ENCODE results near the gene PAPPA2.

PAPPA2 gene

DNA sequence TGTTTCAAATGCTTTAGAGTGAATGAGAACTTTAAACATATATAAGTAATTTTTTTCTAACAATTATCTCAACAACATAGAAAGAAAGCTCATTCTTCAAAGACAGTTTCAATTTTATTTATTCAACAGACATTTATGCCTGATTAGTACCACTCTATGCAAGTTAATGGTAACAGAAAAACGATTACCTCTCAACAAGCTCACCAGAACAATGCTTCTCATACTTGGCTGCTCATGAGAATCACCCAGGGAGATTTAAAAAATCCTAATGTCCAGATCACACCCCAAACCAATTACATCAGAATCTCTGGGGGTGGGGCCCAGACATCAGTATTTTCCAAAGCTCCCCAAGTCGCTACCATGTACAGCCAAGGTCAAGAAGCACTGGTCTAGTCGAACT, 312.4 kb downstream of the PAPPA2 start:
- Mint-ChIP-seq H3K9me3 (no peaks in the 10 kb centered on the region), H3K27me3 (ENCODE audit: low read depth) (no peaks in the 10 kb centered on the region), H3K4me1 (ENCODE audit: low read depth) (no peaks in the 10 kb centered on the region), H3K27ac (no peak overlapping the region), H3K36me3 (ENCODE audit: low read depth) (no peaks in the 10 kb centered on the region), H3K4me3 (no peak overlapping the region)
- DNase-seq (ENCODE audit: low spot score) = no peak

DNA sequence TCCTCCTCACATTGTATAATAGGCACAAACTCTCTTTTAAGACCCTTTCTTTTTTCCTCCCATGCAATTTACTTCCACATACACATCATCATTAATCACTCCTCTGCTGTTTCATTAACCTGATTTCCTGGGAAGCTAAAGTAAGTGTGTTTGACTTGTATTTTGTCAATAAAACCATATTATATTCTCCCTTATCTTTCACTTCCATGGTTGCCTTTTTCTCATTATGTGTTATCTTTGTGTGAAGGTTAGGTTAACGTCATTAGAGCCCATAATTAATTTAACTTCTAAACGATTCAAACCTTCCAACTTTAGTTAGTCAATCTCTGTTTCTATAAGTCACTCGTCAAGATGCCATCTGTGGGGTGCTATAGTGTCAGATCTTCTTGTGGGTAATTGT, 313.0 kb downstream of the PAPPA2 start:
- no peak overlapping the region for H3K27ac Mint-ChIP-seq
- no peaks in the 10 kb centered on the region for H3K27me3 Mint-ChIP-seq (ENCODE audit: low read depth)
- no peaks in the 10 kb centered on the region for H3K4me1 Mint-ChIP-seq (ENCODE audit: low read depth)
- H3K9me3 Mint-ChIP-seq = no peaks in the 10 kb centered on the region
- no peak for DNase-seq (ENCODE audit: low spot score)
- H3K36me3 Mint-ChIP-seq (ENCODE audit: low read depth) = no peaks in the 10 kb centered on the region
- no peak overlapping the region for H3K4me3 Mint-ChIP-seq

DNA sequence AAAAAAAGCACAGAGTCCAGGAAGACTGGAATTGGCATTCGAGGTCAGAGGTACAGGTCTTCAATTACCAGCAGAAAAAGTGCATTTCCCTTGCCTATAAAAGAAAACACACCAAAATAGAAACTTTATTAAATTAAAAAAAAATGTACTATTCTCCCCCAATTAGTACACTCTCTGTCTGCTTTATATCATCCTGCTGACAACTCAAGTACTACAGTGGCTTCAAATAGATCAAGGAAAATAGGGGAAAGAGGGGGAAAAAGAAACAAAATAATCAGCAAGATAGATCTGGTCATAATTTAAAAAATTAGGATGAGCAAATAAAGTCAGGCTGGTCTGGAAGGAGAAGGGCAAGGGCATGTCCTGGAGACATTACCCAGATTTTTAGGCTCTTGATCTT, 315.1 kb downstream of the PAPPA2 start:
- H3K27ac Mint-ChIP-seq = no peak overlapping the region
- H3K36me3 Mint-ChIP-seq (ENCODE audit: low read depth) = no peaks in the 10 kb centered on the region
- no peaks in the 10 kb centered on the region for H3K9me3 Mint-ChIP-seq

DNA sequence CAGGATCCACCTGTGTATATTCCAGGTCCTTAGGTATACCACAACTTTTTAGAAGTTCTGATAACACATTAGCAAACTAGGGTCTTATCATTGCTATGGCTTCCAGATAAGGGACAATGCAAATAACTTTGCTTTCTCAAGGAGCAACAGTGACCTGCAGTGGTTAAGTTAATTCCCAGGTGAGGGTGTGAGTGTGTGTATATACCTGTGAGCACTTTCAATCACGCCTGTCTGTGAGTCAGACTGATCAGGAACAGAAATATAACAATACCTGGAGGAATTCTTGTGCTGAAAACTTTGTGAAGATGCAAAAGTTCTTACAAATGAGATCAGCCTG, 317.0 kb downstream of the PAPPA2 start:
- H3K27me3 Mint-ChIP-seq (ENCODE audit: low read depth) = no peaks in the 10 kb centered on the region
- H3K4me3 Mint-ChIP-seq = no peak overlapping the region
- no peak overlapping the region for H3K27ac Mint-ChIP-seq
- H3K9me3 Mint-ChIP-seq = no peaks in the 10 kb centered on the region
- H3K36me3 Mint-ChIP-seq (ENCODE audit: low read depth) = no peaks in the 10 kb centered on the region
- DNase-seq (ENCODE audit: low spot score) = no peak
- H3K4me1 Mint-ChIP-seq (ENCODE audit: low read depth) = no peaks in the 10 kb centered on the region

More for the DNA sequence above, 315.1 kb downstream of the PAPPA2 start:
- Mint-ChIP-seq H3K4me3 (no peak overlapping the region), H3K4me1 (ENCODE audit: low read depth) (no peaks in the 10 kb centered on the region), H3K27me3 (ENCODE audit: low read depth) (no peaks in the 10 kb centered on the region)
- no peak for DNase-seq (ENCODE audit: low spot score)

DNA sequence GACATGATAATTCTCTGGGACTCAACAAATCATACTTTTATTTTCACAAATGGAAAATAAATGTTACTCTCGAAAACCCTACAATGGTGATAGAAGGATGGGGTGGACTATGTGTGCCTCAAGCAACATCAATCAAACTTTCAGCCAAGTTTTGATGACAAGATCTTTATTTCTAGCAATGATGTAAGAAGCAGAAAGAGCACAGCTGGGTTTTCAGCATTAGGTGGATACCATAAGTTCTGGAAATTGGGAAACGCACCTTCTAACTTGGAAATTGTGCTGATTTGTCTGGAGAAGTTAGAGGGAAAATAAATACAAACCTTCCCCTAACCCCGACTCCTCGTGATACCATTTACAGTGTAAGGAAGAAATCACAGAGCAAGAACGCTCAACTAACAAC, 320.3 kb downstream of the PAPPA2 start:
- H3K4me3 Mint-ChIP-seq = no peak overlapping the region
- H3K27me3 Mint-ChIP-seq (ENCODE audit: low read depth) = no peaks in the 10 kb centered on the region
- no peaks in the 10 kb centered on the region for H3K4me1 Mint-ChIP-seq (ENCODE audit: low read depth)
- DNase-seq (ENCODE audit: low spot score) = no peak
- no peaks in the 10 kb centered on the region for H3K36me3 Mint-ChIP-seq (ENCODE audit: low read depth)
- H3K9me3 Mint-ChIP-seq = no peaks in the 10 kb centered on the region
- no peak overlapping the region for H3K27ac Mint-ChIP-seq

DNA sequence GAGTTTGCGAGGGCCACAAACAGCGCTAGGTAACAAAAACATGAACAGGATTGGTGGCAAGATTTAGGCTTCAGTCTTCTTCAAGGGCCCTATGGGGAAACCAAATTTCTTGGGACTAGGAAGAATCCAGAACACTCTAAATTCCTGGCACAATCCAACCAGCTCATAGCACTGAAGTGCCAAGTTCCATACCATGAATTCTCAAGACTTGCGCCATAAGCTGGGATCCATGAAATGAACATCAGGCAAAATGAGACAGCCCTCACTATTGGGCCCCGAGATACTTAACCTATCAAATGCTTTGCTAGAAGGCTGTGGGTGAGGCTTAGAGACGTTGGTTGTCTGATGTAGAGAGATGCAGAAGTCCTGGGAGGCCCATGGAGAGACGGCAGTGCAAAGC, 322.1 kb downstream of the PAPPA2 start:
- Mint-ChIP-seq H3K27ac (no peak overlapping the region), H3K36me3 (ENCODE audit: low read depth) (no peaks in the 10 kb centered on the region), H3K27me3 (ENCODE audit: low read depth) (no peaks in the 10 kb centered on the region), H3K9me3 (peaks cover 4% of the 10 kb centered on the region), H3K4me3 (no peak overlapping the region), H3K4me1 (ENCODE audit: low read depth) (no peaks in the 10 kb centered on the region)
- no peak for DNase-seq (ENCODE audit: low spot score)

DNA sequence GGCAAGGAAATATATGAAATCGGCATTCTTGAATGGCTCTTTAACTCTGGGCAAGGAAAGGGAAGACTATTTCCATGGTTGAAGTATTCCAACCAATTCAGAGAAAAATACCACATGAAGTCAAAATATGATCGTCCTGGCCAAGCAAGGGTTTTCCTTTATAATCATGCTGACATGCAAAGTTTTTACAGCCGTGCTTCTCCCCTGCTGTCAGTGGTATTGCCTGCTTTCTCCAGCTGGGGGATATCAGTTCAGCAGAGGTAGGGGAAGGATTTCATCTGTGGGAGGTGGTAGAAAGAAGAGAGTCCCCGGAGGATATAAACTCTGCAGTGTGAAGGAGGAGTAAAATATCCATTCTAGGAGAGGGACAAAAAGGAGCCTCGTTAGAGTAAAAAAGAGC, 322.8 kb downstream of the PAPPA2 start:
- H3K9me3 Mint-ChIP-seq = peaks cover 4% of the 10 kb centered on the region
- no peaks in the 10 kb centered on the region for H3K27me3 Mint-ChIP-seq (ENCODE audit: low read depth)
- no peak for DNase-seq (ENCODE audit: low spot score)
- no peak overlapping the region for H3K27ac Mint-ChIP-seq
- no peak overlapping the region for H3K4me3 Mint-ChIP-seq
- H3K4me1 Mint-ChIP-seq (ENCODE audit: low read depth) = no peaks in the 10 kb centered on the region
- no peaks in the 10 kb centered on the region for H3K36me3 Mint-ChIP-seq (ENCODE audit: low read depth)

DNA sequence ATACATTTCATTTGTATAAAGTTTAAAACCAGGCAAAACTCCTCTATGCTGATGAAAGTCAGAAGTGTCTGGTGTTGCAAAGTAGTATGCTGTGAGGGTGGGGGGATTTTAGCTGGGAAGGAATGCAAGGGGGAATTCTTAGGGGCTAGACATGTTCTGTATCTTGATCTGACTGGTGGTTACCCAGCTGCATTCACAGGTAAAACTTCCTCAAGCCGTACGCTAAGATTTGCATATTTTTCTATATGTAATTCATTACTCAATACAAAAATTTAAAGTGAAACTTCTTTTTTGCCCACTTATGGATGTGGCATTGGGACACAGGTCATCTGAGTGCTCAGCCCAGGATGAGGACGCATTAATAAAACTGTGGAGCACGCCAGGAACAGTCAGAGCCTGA, 323.3 kb downstream of the PAPPA2 start:
- Mint-ChIP-seq H3K36me3 (ENCODE audit: low read depth) (no peaks in the 10 kb centered on the region), H3K4me1 (ENCODE audit: low read depth) (no peaks in the 10 kb centered on the region), H3K9me3 (peaks cover 4% of the 10 kb centered on the region), H3K27ac (no peak overlapping the region), H3K27me3 (ENCODE audit: low read depth) (no peaks in the 10 kb centered on the region), H3K4me3 (no peak overlapping the region)
- no peak for DNase-seq (ENCODE audit: low spot score)

DNA sequence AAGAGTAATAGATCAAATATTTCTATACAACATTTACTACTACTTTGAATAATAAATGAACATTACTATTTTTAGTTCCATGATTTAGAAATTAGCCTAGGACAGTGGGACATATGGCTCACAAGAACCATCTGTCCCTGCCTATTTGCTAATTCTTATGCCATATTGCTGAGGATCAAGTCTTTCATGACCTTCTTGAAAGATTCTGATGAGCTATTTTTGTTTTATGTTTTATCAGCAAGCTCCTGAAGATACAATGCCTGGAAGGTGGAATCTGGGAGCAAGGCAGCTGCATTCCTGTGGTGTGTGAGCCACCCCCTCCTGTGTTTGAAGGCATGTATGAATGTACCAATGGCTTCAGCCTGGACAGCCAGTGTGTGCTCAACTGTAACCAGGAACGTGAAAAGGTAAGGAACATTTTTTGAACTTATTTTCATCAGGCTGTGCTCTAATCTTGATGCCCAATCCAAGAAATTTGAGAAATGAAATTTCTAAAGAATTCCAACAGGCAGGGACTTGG, 326.7 kb downstream of the PAPPA2 start:
- Mint-ChIP-seq H3K36me3 (ENCODE audit: low read depth) (no peaks in the 10 kb centered on the region), H3K4me1 (ENCODE audit: low read depth) (no peaks in the 10 kb centered on the region), H3K27me3 (ENCODE audit: low read depth) (no peaks in the 10 kb centered on the region), H3K4me3 (no peak overlapping the region), H3K27ac (no peak overlapping the region), H3K9me3 (peaks cover 4% of the 10 kb centered on the region)
- DNase-seq (ENCODE audit: low spot score) = no peak

DNA sequence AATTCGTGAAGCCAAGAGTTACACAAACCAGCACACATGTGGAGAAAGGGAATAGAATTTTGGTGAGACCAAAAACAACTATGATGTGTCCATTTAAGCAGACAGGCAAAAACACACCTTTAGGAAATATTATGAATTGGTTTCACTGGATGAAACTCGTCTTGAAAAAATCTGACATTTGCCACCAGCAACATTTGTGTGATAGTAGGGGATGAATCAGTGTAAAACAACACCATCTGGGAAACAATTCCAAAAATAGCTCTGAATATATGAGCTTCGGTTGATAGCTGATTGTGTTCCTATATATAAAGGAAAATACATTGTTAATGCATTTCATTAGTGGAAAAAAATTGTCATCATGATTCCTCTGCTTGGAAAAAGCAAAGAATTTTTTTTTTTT, 327.8 kb downstream of the PAPPA2 start:
- Mint-ChIP-seq H3K36me3 (ENCODE audit: low read depth) (no peaks in the 10 kb centered on the region), H3K27me3 (ENCODE audit: low read depth) (no peaks in the 10 kb centered on the region), H3K9me3 (peaks cover 4% of the 10 kb centered on the region), H3K27ac (no peak overlapping the region), H3K4me3 (no peak overlapping the region), H3K4me1 (ENCODE audit: low read depth) (no peaks in the 10 kb centered on the region)
- DNase-seq (ENCODE audit: low spot score) = no peak

DNA sequence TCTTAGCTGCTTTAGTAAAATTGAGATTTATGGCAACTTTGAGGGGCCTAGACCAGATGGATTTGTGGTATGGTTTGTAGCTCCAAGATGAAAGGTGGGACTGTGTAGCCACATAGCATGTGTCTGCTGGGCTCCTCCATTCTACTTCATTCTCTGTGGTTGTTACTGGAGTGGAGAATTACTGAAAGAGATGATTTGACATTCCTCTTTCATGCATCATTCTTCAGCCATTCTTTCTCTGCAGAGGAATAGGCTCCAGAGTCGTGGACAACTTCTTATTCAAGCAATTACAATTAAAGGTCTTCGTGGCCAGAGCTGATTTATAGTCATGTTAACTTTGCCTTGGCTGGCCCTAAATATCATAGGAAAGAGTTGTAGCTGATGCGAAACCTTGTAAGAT, 328.9 kb downstream of the PAPPA2 start:
- H3K36me3 Mint-ChIP-seq (ENCODE audit: low read depth) = no peaks in the 10 kb centered on the region
- no peaks in the 10 kb centered on the region for H3K4me1 Mint-ChIP-seq (ENCODE audit: low read depth)
- H3K27me3 Mint-ChIP-seq (ENCODE audit: low read depth) = no peaks in the 10 kb centered on the region
- H3K27ac Mint-ChIP-seq = no peak overlapping the region
- no peak overlapping the region for H3K4me3 Mint-ChIP-seq
- DNase-seq (ENCODE audit: low spot score) = no peak
- peaks cover 4% of the 10 kb centered on the region for H3K9me3 Mint-ChIP-seq

DNA sequence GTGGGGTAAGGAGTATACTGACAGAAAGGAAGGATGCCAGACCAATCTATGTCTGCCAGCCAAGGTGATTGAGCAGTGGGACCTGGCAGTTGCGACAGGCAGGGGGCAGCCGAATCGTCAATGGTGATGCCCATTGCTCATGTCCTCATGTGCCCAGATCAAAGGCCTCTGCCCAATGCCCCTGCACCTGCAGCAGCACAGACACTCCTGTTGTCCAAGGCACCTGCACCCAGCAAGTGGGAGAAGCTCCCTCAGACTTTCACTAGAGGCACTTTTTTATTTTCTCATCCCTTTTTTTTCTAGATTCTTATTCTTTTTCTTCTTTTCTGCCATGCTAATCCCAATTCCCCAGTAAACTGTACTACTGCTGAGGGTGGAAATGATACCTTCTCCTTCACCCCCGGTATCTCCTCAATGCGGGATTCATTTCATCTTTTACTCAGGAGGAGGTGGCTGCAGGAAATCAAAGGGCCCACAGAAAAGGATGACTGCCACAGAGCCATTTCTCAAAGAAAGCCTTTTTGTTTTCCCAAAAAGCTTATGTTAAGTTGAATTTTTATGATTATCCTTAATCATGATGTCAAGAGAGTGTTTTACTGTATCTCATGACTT, 332.0 kb downstream of the PAPPA2 start:
- Mint-ChIP-seq H3K27me3 (ENCODE audit: low read depth) (no peaks in the 10 kb centered on the region), H3K27ac (no peak overlapping the region), H3K4me1 (ENCODE audit: low read depth) (no peaks in the 10 kb centered on the region), H3K4me3 (no peak overlapping the region), H3K9me3 (no peaks in the 10 kb centered on the region), H3K36me3 (ENCODE audit: low read depth) (no peaks in the 10 kb centered on the region)
- no peak for DNase-seq (ENCODE audit: low spot score)

DNA sequence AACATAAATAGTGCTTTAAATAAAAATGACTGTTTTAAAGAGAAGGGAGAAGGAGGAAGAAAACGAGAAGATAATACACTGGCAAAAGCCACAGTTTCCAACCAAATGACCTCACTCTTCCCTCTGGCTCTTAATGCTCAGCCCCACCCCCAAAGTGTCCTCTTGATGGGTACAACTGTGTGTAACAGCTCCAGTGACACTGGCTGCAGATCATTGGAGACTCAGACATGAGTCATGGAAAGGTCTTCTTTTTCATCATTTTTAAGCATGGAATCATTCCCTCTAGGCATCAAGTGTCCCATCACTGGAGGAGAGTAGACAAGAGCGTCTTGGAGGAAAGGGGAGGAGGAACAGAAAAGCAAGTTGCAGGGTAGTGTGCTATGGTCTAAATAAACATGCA, 333.0 kb downstream of the PAPPA2 start:
- no peak for DNase-seq (ENCODE audit: low spot score)
- H3K9me3 Mint-ChIP-seq = no peaks in the 10 kb centered on the region
- no peaks in the 10 kb centered on the region for H3K4me1 Mint-ChIP-seq (ENCODE audit: low read depth)
- H3K27me3 Mint-ChIP-seq (ENCODE audit: low read depth) = no peaks in the 10 kb centered on the region
- no peak overlapping the region for H3K4me3 Mint-ChIP-seq
- no peak overlapping the region for H3K27ac Mint-ChIP-seq
- no peaks in the 10 kb centered on the region for H3K36me3 Mint-ChIP-seq (ENCODE audit: low read depth)

DNA sequence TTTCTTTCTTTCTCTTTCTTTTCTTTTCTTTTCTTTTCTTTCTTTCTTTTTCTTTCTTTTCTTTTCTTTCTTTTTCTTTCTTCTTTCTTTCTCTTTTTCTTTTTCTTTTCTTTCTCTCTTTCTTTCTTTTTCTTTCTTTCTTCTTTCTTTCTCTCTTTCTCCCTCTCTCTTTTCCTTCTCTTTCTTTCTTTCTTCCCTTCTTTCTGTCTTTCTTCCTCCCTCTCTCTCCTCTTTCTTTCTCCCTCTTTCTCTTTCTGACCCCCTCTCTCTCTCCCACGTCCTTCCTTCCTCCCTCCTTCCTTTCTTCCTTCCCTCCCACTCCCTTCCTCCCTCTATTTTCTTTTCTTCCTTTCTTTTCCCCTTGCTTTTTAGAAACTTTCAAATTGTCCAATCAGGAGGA, 333.6 kb downstream of the PAPPA2 start:
- no peaks in the 10 kb centered on the region for H3K27me3 Mint-ChIP-seq (ENCODE audit: low read depth)
- no peak overlapping the region for H3K4me3 Mint-ChIP-seq
- H3K9me3 Mint-ChIP-seq = no peaks in the 10 kb centered on the region
- no peaks in the 10 kb centered on the region for H3K36me3 Mint-ChIP-seq (ENCODE audit: low read depth)
- no peak overlapping the region for H3K27ac Mint-ChIP-seq
- no peaks in the 10 kb centered on the region for H3K4me1 Mint-ChIP-seq (ENCODE audit: low read depth)
- DNase-seq (ENCODE audit: low spot score) = no peak

DNA sequence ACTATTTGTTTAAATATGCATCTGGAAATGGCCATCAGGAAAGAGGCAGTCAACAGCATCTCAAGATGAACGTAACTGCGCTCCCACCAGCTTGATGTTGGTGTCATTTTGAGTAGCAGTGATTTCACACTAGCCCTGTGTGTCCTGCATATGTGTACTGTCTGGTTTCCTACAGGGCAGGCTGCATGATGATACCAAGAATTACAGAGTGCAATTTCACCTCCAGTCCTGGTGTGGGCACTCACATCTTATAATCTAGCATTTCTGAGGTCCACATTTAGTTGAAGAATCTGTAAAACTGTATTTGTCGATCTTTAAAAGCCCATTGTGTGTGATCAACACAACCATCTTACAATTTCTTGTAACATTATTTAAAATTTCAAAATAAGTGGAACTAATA, 336.4 kb downstream of the PAPPA2 start:
- H3K36me3 Mint-ChIP-seq (ENCODE audit: low read depth) = no peaks in the 10 kb centered on the region
- H3K27me3 Mint-ChIP-seq (ENCODE audit: low read depth) = no peaks in the 10 kb centered on the region
- H3K27ac Mint-ChIP-seq = no peak overlapping the region
- H3K4me1 Mint-ChIP-seq (ENCODE audit: low read depth) = no peaks in the 10 kb centered on the region
- no peak for DNase-seq (ENCODE audit: low spot score)
- H3K4me3 Mint-ChIP-seq = no peak overlapping the region
- no peaks in the 10 kb centered on the region for H3K9me3 Mint-ChIP-seq
